ENCODE results near the gene ANAPC15.
"Not testable (repeated sequence)": the region's sequence is repeated elsewhere in the genome, so short reads cannot be mapped to it uniquely, and the experiment has no call there.

DNA sequence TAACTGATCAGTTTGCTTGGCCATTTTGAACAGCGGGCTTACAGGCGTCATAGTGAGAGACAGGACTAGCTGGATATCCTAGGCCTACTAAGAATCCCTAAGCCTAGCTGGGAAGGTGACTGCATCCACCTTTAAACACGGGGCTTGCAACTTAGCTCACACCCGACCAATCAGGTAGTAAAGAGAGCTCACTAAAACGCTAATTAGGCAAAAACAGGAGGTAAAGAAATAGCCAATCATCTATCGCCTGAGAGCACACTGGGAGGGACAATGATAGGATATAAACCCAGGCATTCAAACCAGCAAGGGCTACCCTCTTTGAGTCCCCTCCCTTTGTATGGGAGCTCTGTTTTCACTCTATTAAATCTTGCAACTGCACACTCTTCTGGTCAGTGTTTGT lies 41.4 kb upstream of the ANAPC15 start:
- TF ChIP-seq CTCF (IDR thresholded peaks at IDR 0.05; ENCODE audit: low read length); EZH2 (optimal IDR thresholded peaks at IDR 0.05; ENCODE audit: low read depth, low read length); EZH2phosphoT487 (IDR thresholded peaks at IDR 0.05; ENCODE audit: low read length): not testable (repeated sequence)
